AML-193 (cell line): ENCODE results near the gene PTGES3L.
A peak's percentile ranks its signal among the peaks of the same experiment; 100 is the strongest.

Source experiments
- DNase-seq, 2 experiments: peaks; one replicate each; lab custom pipeline; 2025; lab: John Stamatoyannopoulos, UW

PTGES3L gene

DNA sequence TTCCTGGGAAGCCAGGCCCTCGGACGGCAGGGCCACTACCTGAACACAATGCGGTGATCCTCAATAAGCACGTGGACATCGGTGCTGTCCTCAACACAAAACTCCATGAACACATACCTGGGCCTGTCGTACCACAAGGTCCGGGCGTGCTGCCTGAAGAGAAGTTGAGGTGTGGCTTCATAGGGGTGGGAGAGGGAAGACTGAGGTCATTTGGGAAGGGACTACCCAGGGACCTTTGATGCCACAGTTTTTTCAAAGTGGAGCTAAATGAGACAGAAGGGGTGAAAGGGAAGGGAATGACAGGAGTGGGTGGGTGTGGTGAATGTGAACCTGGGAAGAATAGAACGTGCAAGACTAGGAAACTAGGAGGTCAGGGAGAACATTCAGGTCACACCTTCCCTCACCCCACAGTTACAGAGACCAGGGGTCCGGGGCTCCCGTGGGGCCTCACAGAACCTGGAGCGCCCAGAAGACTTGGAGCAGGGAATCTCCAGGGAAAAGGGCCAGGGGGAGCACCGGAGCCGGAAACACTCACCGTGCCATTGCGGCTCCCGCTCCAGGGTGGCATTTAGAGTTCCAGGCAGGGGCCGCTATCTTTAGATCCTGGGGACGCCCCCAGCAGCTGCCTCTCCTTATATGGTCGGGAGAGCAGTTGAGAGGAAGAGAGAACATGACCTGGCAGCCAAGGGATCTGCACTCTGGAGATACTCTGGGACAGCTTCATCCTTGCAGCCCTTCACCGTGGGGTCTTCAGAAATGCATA is at the start of gene PTGES3L:
PTGES3L (minus strand) TSS at position 570 of the 763 bp plus-strand sequence; CDS start at position 543, 27 bp downstream.
- peak; percentile 40 to 58 for DNase-seq

DNA sequence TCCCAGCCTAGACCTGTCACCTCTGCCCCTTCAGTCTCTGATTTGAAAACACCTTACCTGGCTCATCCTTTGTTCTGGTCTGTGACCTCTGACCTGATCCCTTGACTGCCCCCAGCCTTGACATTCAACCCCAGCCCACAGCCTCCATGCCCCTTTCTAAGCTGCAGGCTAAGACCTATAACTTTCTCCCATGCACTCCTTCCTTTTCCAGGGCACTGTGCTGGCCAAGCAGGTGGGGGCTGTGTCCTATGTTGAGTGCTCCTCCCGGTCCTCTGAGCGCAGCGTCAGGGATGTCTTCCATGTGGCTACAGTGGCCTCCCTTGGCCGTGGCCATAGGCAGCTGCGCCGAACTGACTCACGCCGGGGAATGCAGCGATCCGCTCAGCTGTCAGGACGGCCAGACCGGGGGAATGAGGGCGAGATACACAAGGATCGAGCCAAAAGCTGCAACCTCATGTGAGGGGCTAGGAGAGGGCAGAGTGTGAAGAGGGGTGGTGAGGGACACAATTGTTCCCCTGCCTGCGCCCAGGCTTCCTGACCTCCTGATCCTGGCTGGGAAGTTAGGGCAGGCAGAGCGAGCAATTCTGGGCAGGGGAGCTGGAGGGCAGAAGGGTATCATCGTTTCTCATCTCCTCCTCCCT is 48.5 kb upstream of the PTGES3L start:
- no peak for DNase-seq

DNA sequence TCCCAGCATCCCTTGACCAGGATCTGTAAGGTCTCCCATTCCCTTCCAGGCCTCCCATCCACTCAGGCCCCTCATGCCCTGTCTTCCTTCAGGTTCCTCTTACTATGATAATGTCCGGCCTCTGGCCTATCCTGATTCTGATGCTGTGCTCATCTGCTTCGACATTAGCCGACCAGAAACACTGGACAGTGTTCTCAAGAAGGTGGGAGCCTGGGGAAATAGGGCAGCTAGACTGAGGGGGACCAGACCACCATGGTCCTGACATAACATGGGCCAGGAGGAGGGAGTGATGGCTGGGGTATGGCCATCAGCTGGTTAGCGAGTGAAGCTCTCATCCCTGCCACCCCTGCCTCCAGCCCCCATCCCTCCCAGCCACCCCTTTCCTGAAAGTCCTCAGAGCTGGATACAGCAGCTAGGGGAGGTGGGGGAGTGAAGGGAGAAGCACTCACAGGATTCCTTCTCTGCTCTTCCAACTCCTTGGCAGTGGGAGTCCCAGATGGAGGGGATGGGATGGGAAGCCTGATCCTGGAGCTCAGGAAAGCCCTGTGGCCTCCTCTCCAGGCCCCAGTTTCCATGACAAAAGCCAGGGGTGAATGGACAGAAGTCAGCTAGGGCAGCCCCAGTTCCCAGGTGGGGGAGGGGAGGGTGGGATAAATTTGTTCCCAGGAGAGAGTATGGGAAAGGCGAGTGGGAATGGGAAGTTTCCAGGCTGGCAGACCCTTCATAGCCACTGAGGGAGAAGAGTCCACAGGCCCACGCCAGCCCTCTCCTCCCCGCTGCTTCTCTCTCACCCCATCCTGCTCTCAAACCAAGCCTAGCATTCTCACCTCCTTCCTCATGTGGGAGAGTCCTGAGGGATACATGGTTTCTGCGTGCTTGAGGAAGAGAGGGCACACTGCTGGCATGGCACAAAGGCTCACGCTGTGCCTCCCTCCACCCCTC is 47.5 kb upstream of the PTGES3L start:
- no peak for DNase-seq

DNA sequence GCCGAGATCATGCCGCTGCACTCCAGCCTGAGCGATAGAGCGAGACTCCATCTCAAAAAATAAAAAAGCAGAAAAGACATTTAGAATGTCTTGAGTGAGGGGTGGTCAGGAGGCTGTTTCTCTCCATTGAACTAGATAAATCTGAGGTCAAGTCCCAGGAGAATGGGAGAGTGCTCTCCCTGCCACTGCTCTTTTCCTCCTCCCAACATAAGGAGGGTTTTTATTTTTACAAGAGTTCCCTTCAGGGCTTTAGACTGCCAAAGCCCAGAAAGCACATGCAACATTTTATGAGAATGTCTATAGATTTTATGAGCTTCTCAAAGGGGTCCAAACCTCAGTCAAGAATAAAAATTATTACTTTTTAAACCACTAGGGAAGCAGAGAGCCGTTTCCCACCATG is 46.7 kb upstream of the PTGES3L start:
- no peak for DNase-seq

DNA sequence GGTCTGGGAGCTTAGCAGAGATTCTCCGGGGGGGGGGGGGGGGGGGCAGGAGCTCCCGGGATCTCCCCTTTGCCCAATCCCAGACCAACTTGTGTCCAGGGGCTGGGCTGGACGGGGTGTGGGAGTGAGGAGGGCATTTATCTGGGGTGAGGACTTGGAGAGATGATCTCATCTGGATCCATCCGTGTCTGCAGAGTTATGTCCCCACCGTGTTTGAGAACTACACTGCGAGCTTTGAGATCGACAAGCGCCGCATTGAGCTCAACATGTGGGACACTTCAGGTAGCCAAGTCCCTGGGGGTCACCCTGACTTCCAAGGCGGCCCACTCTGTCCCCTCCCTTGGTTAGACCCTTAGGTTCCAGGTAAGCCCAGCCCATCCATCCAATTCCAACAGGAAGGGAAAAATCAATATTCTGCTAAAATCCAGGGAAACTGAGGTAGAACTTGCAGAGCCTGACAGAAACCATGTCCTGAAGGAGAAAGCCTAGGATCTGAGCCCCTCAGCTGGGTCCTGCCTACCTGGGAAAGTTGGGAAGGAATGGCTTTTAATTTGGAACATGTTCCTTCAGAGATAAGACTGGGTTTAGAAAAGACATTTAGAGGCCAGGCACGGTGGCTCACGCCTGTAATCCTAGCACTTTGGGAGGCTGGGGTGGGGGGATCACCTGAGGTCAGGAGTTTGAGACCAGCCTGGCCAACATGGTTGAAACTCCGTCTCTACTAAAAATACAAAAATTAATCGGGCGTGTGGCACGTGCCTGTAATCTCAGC is 46.1 kb upstream of the PTGES3L start:
- no peak for DNase-seq

DNA sequence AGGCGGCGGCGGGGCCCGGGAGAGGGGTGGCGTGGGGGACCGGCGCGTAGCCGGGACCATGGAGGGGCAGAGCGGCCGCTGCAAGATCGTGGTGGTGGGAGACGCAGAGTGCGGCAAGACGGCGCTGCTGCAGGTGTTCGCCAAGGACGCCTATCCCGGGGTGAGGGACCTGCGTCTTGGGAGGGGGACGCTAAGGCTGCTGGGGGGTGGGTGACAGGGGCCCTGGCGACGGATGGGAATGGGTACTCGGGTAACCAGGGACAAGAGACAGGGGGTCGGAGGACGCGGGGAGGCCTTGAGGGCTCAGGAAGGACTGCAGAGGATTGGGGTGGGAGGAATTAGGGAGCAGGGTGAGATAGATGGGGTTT is 45.4 kb upstream of the PTGES3L start:
- DNase-seq: no peak

DNA sequence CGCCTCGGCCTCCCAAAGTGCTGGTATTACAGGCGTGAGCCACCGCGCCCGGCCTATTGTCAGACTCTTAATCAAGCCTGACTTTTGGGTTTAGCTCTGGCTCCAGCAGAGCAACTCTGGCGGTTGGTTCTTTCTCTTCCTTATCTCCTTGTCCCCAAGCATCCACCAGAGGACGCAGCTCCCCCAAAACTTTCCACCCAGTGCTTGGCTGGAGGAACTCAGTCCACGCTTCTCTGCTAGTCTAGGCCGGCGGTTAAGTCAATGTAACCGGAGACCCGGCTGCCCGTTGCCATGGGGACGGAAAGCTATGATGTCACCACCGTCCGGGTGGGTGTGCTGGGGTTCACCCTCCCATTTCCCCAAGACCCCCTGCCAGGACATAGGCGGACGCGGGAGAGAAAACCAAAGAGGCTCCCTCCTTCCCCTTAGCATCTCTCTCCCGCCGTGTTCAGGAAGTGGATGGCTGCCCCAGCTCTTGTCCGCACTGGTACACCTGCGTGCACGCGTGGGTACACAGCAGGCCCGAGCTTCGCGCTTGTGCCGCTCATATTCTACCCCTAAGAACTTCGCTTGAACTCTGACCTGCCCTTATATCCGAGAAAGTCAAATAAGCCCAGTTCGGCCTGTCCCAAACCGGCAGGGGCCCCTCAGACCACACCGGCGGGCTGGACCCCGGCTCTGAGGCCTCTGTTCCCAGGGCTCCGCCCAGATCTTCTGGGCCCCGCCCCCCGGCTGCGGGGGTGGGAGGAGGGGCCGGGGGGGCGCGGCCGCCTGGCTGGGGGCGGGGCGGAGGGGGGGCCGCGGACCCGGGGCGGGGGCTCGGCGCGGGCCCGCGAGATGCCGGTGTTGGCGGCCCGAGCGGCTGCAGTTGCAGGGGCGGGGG is 44.8 kb upstream of the PTGES3L start, which contains the start of gene RND2:
RND2 (plus strand) TSS at position 825 of the 883 bp plus-strand sequence. CDS start 117 bp downstream, outside the sequence.
- peak; percentile 97 to 98 for DNase-seq

DNA sequence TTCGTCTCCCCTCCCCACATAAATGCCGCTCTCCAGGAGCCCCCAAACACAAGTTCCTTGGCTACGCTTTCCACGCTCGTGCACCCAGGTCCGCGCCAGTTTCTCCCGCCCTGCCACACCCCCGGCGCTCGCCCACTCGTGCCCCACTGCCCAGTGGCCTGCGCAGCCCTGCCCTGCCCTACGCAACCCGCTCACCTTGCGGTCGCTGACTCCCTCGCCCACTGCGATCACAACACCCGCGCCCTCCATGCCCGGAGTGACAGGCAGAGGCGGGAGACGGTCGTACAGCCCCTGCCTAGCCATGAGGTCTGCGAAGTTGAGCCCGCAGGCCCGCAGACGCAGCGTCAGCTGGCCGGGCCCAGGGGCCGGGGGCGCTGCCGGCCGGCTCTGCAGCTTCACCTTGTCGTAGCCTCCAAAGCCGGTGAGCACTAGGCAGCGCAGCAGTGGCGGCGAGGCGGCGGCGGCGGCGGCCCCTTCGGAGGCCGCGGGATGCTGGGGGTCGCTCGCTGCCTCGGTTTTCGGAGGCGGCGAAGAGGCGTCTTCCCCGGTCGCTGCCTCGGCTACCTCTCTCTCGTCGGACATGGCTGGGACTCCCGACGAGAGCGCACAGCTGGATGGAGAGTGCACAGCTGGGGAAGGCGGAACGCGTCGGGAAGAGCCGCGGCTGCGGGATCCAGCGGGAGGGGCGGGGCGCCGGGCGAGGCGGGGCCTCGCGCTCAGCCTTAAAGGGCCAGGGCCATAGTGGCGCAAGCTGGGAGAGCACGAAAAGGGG is 42.0 kb upstream of the PTGES3L start, which contains the start of gene VAT1:
VAT1 (minus strand) TSS at position 645 of the 772 bp plus-strand sequence; CDS start at position 582, 63 bp downstream.
- peak; percentile 74 to 78 for DNase-seq

DNA sequence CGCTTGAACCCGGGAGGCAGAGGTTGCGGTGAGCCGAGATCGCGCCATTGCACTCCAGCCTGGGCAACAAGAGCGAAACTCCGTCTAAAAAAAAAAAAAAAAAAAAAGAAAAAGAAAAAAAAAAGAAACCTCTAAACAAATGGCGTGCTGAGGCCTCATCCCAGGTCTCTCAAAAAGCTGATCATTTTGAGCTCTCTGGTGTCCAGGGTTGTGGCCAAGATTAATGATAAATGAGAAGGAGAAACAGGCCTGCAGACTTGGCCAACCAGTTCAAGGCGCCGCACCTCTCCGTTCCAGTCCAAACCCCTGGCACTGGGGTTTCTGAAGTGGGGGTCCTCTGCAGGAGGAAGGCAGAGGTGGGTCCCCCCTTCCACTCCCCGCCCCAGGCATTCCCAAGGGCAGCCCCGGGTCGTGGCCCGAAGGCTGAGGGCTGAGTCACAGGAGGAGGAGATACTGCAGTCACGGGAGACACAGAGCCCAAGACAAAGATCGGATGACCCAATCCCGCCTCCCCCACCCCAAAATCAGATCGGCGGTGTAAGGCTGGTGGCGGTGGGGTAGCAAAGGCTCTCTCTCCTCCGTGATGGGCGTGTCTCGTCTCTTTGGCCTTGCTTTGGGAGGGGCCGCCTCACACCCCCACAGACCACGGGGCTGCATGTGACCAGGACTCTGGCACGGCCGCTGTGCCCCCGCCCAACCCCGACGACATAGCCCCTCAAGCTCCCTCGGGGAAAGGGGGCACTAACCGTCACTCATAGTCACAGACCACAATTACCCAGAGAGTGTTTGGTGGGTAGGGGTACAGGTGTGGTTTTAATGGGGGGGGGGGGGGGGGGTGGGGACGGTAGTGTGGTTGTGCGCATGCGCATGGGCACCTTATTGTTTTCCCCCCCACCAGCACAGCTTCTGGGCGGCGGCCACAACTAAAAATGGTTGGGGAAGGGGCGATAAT is 41.2 kb upstream of the PTGES3L start:
- peak; percentile 65 to 72 for DNase-seq

DNA sequence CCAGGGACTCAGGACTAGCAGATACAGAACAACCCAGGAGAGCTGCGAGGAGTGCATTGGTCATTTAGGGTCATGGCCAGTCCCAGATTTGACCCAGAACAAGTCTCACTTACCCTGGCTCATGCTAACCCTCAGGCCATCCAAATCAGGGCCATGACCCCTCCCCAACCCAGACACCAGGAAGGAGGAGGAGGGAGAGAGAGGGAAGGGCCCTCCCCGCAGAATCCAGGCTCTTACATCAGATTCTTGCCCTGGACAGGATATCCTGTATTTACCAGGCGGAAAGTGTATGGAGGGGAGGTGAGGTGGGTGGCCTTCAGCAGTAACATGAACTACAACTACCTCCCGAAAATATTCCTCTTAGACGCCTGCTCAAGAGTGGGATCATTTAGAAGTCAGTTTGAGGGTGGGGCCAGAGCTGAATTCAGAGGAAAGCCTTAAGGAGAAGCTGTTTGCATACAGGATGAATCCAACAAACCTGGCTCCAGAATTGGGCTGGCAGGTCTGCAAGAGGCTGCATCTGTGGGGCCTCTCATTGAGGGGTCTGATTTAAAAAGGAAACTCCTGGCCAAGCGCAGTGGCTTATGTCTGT is 40.2 kb upstream of the PTGES3L start:
- DNase-seq: peak; percentile 65 to 71

DNA sequence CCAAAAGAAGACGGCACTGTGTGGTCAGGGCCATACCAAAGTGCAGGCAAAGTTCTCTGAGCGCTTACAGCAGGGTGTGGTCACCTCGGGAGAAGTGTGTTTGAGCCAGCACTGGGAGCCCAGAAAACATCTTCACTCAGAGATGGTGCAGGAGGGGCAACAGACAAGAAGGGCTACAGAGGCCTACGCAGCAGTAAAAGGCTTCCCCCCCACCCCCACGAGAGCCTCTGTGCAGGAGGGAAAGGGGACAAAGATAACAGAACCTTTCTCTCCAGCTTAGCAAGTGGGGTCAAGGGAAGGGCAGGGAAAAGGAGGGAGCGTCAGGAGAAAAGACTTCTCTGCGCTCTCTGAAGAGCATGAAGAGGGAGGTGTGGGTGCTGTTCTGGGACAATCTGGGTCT is 39.5 kb upstream of the PTGES3L start:
- DNase-seq: peak in 1 of 2 experiments; percentile 56

DNA sequence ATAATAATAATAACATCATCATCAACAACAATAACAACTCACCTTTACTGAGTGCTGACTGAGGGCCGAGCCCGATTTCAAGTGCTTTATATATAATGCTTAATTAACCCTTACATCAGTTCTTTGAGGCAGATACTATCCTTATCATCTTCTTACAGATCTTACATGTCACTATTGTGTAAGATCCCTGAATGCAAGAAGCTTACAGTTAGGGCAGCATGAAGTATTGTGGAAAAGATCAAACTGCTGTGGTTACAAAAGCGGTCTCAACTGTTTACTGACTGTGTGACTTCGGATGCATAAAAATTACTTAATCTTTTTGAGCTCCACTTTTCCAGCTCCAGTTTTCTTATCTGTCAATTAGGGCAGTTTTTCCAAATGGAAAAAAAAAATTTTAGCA is 39.1 kb upstream of the PTGES3L start:
- peak; percentile 97 to 98 for DNase-seq

DNA sequence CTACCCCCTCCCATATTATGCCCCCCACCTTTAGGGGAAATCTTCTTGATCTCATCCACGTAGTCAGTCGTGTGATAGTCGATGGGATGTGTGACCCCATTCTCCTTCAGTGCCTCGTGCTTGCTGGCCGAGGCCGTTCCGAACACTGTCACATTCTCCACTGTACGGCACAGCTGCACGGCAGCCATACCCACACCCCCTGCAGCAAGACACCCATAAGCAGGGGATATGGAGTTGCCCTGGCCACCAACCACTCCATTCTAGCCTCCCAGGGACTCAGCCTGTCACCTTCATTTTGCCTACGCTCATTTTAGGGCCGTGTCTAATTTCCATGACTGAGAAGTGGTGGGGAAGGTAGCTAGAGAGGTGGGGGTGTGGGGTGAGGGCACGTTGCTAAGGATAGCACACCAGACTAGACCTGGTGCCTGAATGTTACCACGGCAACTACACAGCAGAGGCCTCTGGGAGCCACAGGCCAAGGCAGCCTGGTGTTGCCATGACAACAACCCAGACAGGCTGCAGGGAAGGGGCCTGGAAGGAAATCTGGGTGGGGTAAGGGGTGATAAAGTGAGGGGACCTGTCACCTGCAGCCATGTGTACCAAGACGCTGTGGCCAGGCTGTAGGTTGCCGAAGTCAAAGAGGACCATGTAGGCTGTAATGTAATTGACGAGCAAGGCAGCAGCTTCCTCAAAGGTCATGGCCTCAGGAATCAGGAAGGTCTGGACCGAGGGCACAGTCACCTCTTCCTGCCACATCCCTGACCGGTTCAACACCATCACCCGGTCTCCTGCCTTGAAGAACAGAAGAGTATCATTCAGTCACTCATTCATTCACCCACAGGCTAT is 38.4 kb upstream of the PTGES3L start:
- peak; percentile 76 to 77 for DNase-seq

DNA sequence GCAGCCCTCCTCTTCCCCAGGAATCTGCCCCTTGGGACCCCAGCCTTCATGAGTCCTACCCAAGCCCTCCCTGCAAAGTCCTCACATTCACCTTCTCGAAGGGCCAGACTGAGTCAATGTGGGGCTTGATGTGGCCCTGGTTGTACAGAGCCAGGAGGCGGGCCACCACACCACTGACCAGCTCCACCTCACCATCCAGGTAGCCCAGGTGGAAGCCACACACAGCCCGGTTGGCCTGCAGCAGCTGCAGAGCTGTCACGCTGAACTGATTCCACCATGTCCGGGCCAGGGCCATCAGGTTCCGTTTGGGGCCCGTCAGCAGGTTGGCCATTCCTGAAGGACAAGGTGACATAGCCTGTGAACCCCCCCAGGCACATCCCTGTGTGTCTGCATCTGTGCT is 36.3 kb upstream of the PTGES3L start:
- DNase-seq: no peak

DNA sequence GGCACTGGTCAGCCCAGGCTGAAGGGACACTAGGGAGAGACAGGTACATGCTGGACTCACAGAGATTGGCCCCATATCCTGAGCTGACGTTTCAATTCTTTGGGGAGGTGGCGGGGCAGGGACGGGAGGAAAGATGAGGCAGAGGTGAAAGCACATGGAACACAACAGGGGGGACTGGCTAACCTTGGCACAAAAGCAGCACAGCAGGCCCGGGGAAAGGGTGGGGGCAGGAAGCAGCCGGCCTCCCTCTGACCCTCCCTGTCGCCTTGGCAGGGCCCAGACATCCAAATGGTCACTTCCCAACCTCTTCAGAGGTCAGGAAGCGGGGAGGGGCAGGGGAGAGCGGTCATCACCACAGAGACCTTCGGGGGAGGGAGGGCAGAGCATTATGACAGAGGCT is 35.7 kb upstream of the PTGES3L start:
- no peak for DNase-seq

DNA sequence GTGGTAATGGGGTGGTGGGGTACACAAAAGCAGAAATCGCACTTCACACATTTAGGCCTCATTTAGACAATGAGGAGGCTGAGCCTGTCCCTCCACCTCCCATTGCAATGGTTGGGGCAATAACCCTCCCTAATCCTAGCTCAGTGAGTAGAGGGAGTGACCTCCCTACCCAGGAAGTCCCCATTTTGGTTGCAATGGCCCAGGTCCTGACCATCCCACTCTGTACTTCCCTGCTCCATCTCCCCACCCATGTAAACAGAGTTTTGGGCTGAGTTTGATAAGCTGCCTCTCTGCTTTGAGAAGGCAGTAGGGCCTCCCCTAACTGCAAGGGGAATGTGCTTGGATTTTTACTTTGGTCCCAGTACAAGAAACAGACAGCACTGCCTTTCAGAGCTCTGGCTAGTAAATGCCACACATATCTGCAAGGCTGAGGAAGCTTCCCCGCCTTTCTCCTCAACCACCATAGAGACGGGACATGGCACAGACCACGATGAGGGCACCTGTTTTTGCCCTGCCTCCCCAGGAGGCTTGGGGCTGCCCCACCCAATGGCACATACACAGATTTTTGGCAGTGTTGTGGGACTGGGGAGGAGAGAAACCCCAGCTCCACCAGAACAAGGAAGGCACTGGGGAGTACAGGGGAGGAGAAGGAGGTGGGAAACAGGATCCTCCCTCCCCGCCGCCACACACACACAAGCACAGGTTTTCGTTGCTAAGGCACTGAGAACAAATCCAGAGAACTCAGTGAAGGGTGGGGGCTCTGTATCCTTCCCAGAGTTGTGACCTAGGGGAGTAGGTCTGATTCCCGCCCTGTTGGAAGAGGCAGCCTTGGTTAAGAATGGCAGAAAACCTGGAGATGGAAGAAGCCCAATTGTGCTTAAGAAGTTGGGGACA is 35.0 kb upstream of the PTGES3L start:
- DNase-seq: no peak
